ENCODE results near the gene ACSL6.

The ACSL6 gene

DNA sequence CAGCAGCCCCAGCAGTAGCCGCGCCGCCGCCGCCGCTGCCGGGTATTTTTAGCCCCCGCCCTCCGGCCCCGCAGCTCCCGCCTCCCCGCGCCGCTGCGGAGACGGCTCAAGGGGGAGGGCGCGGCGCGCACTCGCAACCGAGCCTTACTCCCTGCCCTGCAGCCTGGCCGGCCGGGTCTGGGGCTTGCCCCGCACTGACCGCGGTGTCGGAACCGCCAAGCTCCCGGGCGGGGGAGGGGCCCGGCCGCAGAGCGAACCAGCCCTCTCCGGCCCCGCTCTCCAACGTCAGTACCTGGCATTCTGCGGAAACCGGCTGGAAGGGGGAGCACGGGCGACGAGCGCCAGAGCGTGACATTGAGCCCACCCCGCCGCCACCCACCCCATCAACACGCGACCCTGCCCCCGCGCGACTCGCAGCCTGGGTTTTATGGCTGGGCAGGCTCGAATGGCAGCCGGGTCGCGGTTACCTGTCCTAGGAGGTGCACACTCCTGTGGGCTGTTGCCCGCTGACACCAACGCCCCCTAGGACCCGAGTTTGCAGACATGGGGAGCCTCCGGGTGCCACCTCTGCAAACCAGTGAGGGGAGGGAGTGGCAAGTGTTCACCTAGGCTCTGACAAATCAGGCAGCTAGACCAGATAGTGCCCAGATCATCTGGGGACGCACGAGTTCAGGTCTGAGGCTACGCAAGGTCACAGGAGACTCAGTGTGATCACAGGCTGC is at the start of gene ACSL6 (continued):
- TF ChIP-seq REST (tag by site-specific recombination; IDR thresholded peaks at IDR 0.05) = peak; percentile 33; the same call in 1 of the 2 replicates
- no peak for TF ChIP-seq ZNF19 (tag by site-specific recombination; IDR thresholded peaks at IDR 0.05; ENCODE audit: low read depth)
- TF ChIP-seq ZNF600 (tag by site-specific recombination; IDR thresholded peaks at IDR 0.05) = peak; percentile 67
- TF ChIP-seq MEIS1 (CRISPR knock-in tag; IDR thresholded peaks at IDR 0.05; ENCODE audit: borderline replicate concordance) = no peak
- TF ChIP-seq KLF10 (tag by site-specific recombination; IDR thresholded peaks at IDR 0.05) = no peak
- TF ChIP-seq SP3 (tag by site-specific recombination; IDR thresholded peaks at IDR 0.05) = peak; percentile 33; the same call in 1 of the 2 replicates
- no peak for TF ChIP-seq ZNF239 (tag by site-specific recombination; IDR thresholded peaks at IDR 0.05)
- TF ChIP-seq TCF7L2 (IDR thresholded peaks at IDR 0.05; ENCODE audit: borderline replicate concordance, low read depth, low read length) = no peak

DNA sequence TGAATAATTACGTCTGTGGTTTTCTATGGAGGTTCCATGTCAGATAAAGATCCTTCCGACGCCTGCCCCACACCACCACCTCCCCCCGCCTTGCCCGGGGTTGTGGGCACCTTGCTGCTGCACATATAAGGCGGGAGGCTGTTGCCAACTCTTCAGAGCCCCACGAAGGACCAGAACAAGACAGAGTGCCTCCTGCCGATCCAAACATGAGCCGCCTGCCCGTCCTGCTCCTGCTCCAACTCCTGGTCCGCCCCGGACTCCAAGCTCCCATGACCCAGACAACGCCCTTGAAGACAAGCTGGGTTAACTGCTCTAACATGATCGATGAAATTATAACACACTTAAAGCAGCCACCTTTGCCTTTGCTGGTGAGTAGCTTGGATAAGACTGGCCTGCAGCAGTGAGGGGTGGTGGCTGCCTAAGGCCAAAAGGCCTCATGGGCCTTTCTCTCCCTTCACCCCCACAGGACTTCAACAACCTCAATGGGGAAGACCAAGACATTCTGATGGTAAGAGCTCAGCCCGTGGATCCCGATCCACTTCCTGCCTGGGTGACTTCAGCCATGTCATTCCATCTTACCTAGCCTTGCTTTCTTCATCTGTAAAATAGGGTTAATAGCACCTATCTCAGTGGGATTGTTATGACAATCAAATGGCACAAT is 49.2 kb upstream of the ACSL6 start, which contains the start of gene IL3:
Gene IL3 (plus strand): TSS at position 155 of the 661 bp plus-strand sequence. CDS start 52 bp downstream, at position 207.
- TF ChIP-seq BCL11A (tag by site-specific recombination; IDR thresholded peaks at IDR 0.05; ENCODE audit: low read depth) (no peak), ZNF324 (tag by site-specific recombination; IDR thresholded peaks at IDR 0.05) (no peak), ZBTB10 (tag by site-specific recombination; IDR thresholded peaks at IDR 0.05) (no peak), TCF7L2 (IDR thresholded peaks at IDR 0.05; ENCODE audit: borderline replicate concordance, low read depth, low read length) (no peak), SP2 (tag by site-specific recombination; IDR thresholded peaks at IDR 0.05) (no peak), ZNF701 (tag by site-specific recombination; IDR thresholded peaks at IDR 0.05) (no peak), ZNF114 (tag by site-specific recombination; IDR thresholded peaks at IDR 0.05) (no peak), ZNF830 (tag by site-specific recombination; IDR thresholded peaks at IDR 0.05; ENCODE audit: low read depth) (no peak), ZNF521 (tag by site-specific recombination; IDR thresholded peaks at IDR 0.05) (no peak), ZNF664 (tag by site-specific recombination; IDR thresholded peaks at IDR 0.05) (no peak), ZEB2 (tag by site-specific recombination; IDR thresholded peaks at IDR 0.05) (no peak), ZNF660 (tag by site-specific recombination; IDR thresholded peaks at IDR 0.05) (no peak), ZNF140 (tag by site-specific recombination; IDR thresholded peaks at IDR 0.05) (no peak), ZNF658 (tag by site-specific recombination; IDR thresholded peaks at IDR 0.05) (no peak), GLIS2 (tag by site-specific recombination; IDR thresholded peaks at IDR 0.05) (no peak)
- TF ChIP-seq, protein P1, sequence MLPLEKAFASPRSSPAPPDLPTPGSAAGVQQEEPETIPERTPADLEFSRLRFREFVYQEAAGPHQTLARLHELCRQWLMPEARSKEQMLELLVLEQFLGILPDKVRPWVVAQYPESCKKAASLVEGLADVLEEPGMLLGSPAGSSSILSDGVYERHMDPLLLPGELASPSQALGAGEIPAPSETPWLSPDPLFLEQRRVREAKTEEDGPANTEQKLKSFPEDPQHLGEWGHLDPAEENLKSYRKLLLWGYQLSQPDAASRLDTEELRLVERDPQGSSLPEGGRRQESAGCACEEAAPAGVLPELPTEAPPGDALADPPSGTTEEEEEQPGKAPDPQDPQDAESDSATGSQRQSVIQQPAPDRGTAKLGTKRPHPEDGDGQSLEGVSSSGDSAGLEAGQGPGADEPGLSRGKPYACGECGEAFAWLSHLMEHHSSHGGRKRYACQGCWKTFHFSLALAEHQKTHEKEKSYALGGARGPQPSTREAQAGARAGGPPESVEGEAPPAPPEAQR (tag by site-specific recombination; IDR thresholded peaks at IDR 0.05) = no peak
- TF ChIP-seq, protein P2, sequence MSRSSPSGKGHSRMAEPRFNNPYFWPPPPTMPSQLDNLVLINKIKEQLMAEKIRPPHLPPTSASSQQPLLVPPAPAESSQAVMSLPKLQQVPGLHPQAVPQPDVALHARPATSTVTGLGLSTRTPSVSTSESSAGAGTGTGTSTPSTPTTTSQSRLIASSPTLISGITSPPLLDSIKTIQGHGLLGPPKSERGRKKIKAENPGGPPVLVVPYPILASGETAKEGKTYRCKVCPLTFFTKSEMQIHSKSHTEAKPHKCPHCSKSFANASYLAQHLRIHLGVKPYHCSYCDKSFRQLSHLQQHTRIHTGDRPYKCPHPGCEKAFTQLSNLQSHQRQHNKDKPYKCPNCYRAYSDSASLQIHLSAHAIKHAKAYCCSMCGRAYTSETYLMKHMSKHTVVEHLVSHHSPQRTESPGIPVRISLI (tag by site-specific recombination; IDR thresholded peaks at IDR 0.05) = no peak
- TF ChIP-seq, protein P3, sequence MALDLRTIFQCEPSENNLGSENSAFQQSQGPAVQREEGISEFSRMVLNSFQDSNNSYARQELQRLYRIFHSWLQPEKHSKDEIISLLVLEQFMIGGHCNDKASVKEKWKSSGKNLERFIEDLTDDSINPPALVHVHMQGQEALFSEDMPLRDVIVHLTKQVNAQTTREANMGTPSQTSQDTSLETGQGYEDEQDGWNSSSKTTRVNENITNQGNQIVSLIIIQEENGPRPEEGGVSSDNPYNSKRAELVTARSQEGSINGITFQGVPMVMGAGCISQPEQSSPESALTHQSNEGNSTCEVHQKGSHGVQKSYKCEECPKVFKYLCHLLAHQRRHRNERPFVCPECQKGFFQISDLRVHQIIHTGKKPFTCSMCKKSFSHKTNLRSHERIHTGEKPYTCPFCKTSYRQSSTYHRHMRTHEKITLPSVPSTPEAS (tag by site-specific recombination; IDR thresholded peaks at IDR 0.05) = no peak
- Histone ChIP-seq H3K36me3 (ENCODE audit: control insufficient read depth in 2 of 2, insufficient read depth in 1 of 2, low read length in 2 of 2) (no peaks in the 10 kb centered on the region), H3K9me3 (ENCODE audit: control insufficient read depth, insufficient read depth, low read depth, low read length) (no peaks in the 10 kb centered on the region), H3K4me1 (ENCODE audit: control insufficient read depth, insufficient read depth, low read length) (no peaks in the 10 kb centered on the region), H3K4me3 (ENCODE audit: low read depth, low read length) (no peak within 1 kb of the TSS), H3K27ac (ENCODE audit: extremely low read depth, low read depth, low read length) (no peak within 1 kb of the TSS)
- ChIA-PET CTCF (interaction anchor here (0.6 to 5.0 kb wide), 6 partner anchors 120 to 638 kb away, joined by 3 to 42 read pairs (median 3); no protein-coding TSS in a partner anchor), POLR2A (no interaction called here)

Measured in HEK293 (cell line).